Lung (tissue), 16 donors: ENCODE results near the gene PNMA1. TPM values are rescaled to one million over a fixed set of nuclear protein-coding genes. Genes with fewer than 3 reads are reported as not detected.
A peak's percentile ranks its signal among the peaks of the same experiment; 100 is the strongest.

ENCODE experiments used
- ATAC-seq: fragments of 200-7000 bp; cut with Tn5 transposase; one replicate; pipeline ENCODE4 v1.9.1; 2020; ENCODE audit warnings: moderate number of reproducible peaks; ENCODE audit not compliant: insufficient read depth, low FRiP score
- DNase-seq, 3 donors: peaks; one replicate each; pipeline ENCODE4 v3.0.0-alpha.2; 2013 to 2017
- H3K27ac ChIP-seq, 2 donors: one replicate each; pipeline ENCODE4 v1.5.1; 2013; ENCODE audit warnings: mild to moderate bottlenecking in 2 of 2, moderate library complexity in 2 of 2, control low read depth in 1 of 2, inconsistent platforms in 1 of 2, low read depth in 1 of 2, low read length in 1 of 2
- H3K27me3 ChIP-seq, 3 donors: one replicate each; pipeline ENCODE4 v1.5.1; 2013; ENCODE audit warnings: low read length in 2 of 3; ENCODE audit not compliant: control insufficient read depth in 3 of 3, insufficient read depth in 3 of 3
- H3K36me3 ChIP-seq, 4 donors: one replicate each; pipeline ENCODE4 v1.5.1; 2013; ENCODE audit warnings: low read length in 4 of 4, mild to moderate bottlenecking in 1 of 4, moderate library complexity in 1 of 4; ENCODE audit not compliant: control insufficient read depth in 4 of 4, insufficient read depth in 4 of 4
- H3K4me1 ChIP-seq, 5 donors: one replicate each; pipeline ENCODE4 v1.5.1; 2013; ENCODE audit warnings: low read length in 5 of 5, mild to moderate bottlenecking in 2 of 5, moderate library complexity in 1 of 5; ENCODE audit not compliant: control insufficient read depth in 5 of 5, insufficient read depth in 5 of 5
- H3K4me3 ChIP-seq: one replicate; pipeline ENCODE4 v1.5.1; 2013; ENCODE audit warnings: mild to moderate bottlenecking, control low read depth, moderate library complexity
- H3K9ac ChIP-seq, 2 donors: one replicate each; pipeline ENCODE4 v1.5.1; 2013; ENCODE audit warnings: low read length in 2 of 2, control low read depth in 1 of 2; ENCODE audit not compliant: insufficient read depth in 1 of 2
- H3K9me3 ChIP-seq, 4 donors: one replicate each; pipeline ENCODE4 v1.5.1; 2013; ENCODE audit warnings: low read length in 3 of 4, mild to moderate bottlenecking in 1 of 4, moderate library complexity in 1 of 4; ENCODE audit not compliant: control insufficient read depth in 4 of 4, insufficient read depth in 3 of 4
- WGBS, 2 donors: extraction: QIAGEN DNeasy Blood & Tissue Kit; methylation state at CpG; one replicate each; pipeline ENCODE4 v1.1.7; 2013; 5-methylcytosine and 5-hydroxymethylcytosine counted together
- long read RNA-seq, 5 donors: transcript quantifications; one replicate each; lab custom pipeline, GENCODE V29; 2026
- polyA plus RNA-seq, 2 donors: library from polyadenylated mRNA; stranded (reverse); fragments of 200-250 nt; gene quantifications; one replicate each; pipeline ENCODE4 v1.2.1, GENCODE V29; 2013
- total RNA-seq, 2 donors: library from RNA; depleted of rRNA in 1 of 2; stranded (reverse); fragments of >200 nt in 1 of 2; gene quantifications; one replicate each; pipeline ENCODE4 v1.2.1, GENCODE V29; 2014 to 2021
- TF ChIP-seq, protein P1 (sequence below): IDR thresholded peaks from 2 replicates; pipeline ENCODE4 v1.5.1; 2012; ENCODE audit warnings: mild to moderate bottlenecking; ENCODE audit errors: control extremely low read depth, extremely low read depth
- donor health status: control.
- donor health status: control.
- donor health status: Bipolar disorder and iron deficiency.
- donor health status: healthy.
- donor health status: DM: yes; HTN: yes; CAD: no.

PNMA1 gene
- 10 to 100 TPM; 31.9 to 34.1 TPM for total RNA-seq
- 10 to 100 TPM; 11.0 to 19.6 TPM for polyA plus RNA-seq
- long read RNA-seq, donor 1, transcript PNMA1-201 (1 exons, 2,590 nt), result major isoform, 80 of 80 reads
- long read RNA-seq, donor 1, partial matches to known transcripts, result 0 of 80 reads
- long read RNA-seq, donor 1, other reads (novel, unspliced or antisense), result 0 of 80 reads
- long read RNA-seq, donor 2, transcript PNMA1-201 (1 exons, 2,590 nt), result major isoform, 32 of 32 reads
- long read RNA-seq, donor 2, partial matches to known transcripts, result 0 of 32 reads
- long read RNA-seq, donor 2, other reads (novel, unspliced or antisense), result 0 of 32 reads
- long read RNA-seq, donor 3, transcript PNMA1-201 (1 exons, 2,590 nt), result major isoform, 45 of 45 reads
- long read RNA-seq, donor 3, partial matches to known transcripts, result 0 of 45 reads
- long read RNA-seq, donor 3, other reads (novel, unspliced or antisense), result 0 of 45 reads
- long read RNA-seq, donor 4, transcript PNMA1-201 (1 exons, 2,590 nt), result major isoform, 42 of 42 reads
- long read RNA-seq, donor 4, partial matches to known transcripts, result 0 of 42 reads
- long read RNA-seq, donor 4, other reads (novel, unspliced or antisense), result 0 of 42 reads
- long read RNA-seq, donor 5, transcript PNMA1-201 (1 exons, 2,590 nt), result major isoform, 80 of 80 reads
- long read RNA-seq, donor 5, partial matches to known transcripts, result 0 of 80 reads
- long read RNA-seq, donor 5, other reads (novel, unspliced or antisense), result 0 of 80 reads

- 0 to 1% methylated on average over 96 to 113 of the region's 113 CpGs for whole genome bisulfite sequencing, 2 donors
- H3K9me3 ChIP-seq, result no peaks in the 10 kb centered on the region
- TF ChIP-seq, protein P1, sequence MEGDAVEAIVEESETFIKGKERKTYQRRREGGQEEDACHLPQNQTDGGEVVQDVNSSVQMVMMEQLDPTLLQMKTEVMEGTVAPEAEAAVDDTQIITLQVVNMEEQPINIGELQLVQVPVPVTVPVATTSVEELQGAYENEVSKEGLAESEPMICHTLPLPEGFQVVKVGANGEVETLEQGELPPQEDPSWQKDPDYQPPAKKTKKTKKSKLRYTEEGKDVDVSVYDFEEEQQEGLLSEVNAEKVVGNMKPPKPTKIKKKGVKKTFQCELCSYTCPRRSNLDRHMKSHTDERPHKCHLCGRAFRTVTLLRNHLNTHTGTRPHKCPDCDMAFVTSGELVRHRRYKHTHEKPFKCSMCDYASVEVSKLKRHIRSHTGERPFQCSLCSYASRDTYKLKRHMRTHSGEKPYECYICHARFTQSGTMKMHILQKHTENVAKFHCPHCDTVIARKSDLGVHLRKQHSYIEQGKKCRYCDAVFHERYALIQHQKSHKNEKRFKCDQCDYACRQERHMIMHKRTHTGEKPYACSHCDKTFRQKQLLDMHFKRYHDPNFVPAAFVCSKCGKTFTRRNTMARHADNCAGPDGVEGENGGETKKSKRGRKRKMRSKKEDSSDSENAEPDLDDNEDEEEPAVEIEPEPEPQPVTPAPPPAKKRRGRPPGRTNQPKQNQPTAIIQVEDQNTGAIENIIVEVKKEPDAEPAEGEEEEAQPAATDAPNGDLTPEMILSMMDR, result no peak
- DNase-seq, result peak; percentile 91 to 93 (median 93)
- peak within 1 kb of the TSS; percentile 50 to 82 for H3K9ac ChIP-seq
- H3K27ac ChIP-seq, result peak within 1 kb of the TSS; percentile 90 to 93
- peak; percentile 90 for ATAC-seq
- H3K27me3 ChIP-seq, result no peaks in the 10 kb centered on the region
- peaks cover 0 to 43% (median 14%) of the 10 kb centered on the region in 5 donors for H3K4me1 ChIP-seq
- H3K36me3 ChIP-seq, result peaks cover 3 to 21% (median 15%) of the 10 kb centered on the region in 4 donors
- H3K4me3 ChIP-seq, result peak within 1 kb of the TSS; percentile 76
These were observed at the start of gene PNMA1 for GRCh38 chr14:73713803-73714655. TSS of gene PNMA1 (minus strand) at chr14:73714384. CDS start at chr14:73713639, 745 bp downstream.

DNA sequence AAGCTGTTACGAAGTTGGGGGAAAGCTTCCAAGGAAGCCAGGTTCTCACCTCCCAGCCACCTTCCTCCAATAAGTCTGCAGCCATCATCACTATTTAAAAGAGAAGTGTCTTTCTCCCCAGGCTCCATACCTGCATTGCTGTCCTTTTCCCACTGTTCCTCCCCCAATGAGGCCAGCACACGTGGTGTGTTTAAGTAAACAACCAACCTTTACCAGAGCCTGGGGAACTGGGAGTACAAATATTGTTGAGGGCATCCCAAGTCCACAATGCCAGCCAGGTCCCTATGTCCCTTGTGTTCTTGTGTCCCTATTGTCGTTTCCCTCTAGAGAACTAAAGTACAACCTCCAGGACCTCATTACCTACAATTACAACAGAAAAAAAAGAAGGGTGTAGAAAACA lies 49.2 kb upstream of the PNMA1 start:
- TF ChIP-seq, protein P1, result no peak
- H3K9me3 ChIP-seq, result no peaks in the 10 kb centered on the region
- peaks cover 33 to 52% (median 39%) of the 10 kb centered on the region in 5 donors for H3K4me1 ChIP-seq
- H3K27me3 ChIP-seq, result no peaks in the 10 kb centered on the region
- peak overlapping the region in 1 of 2 donors; percentile 41 for H3K27ac ChIP-seq
- DNase-seq (no peak), ATAC-seq (no peak)
- H3K4me3 ChIP-seq, result no peak overlapping the region
- WGBS, 2 donors, result 56 to 84% methylated on average over 3 of the region's 3 CpGs
- no peaks in the 10 kb centered on the region for H3K36me3 ChIP-seq
- H3K9ac ChIP-seq, result no peak overlapping the region

DNA sequence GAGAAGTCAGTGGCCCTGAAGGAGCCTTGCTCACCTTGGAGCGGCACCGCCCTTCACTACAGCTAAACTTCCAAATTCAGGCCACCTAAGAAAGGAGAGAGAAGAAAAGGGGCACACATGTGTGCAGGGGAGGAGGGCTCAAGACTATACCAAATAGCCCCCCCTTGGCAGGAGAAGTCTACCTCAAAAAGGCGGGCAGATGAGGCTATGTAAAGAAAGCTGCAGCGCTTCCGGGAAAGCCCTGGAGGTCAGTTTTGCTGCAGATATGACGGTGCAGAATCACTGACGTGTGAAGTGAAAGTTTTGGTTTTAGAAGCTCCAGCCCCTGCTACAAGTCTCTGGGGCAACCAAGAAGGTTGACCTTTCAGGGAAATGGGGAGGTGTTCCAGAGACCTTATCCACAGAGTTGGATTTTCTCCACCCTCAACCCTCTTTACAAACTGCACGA lies 48.2 kb upstream of the PNMA1 start:
- TF ChIP-seq, protein P1, result no peak
- Histone ChIP-seq H3K27me3 (no peaks in the 10 kb centered on the region), H3K4me3 (no peak overlapping the region), H3K9me3 (no peaks in the 10 kb centered on the region), H3K36me3 (no peaks in the 10 kb centered on the region), H3K27ac (peak overlapping the region; percentile 13 to 83), H3K9ac (peak overlapping the region in 1 of 2 donors; percentile 32), H3K4me1 (peaks cover 39 to 62% (median 46%) of the 10 kb centered on the region in 5 donors)
- 51 to 52% methylated on average over 8 of the region's 8 CpGs for WGBS, 2 donors
- DNase-seq (no peak), ATAC-seq (no peak)
